HCT116 (cell line): ENCODE data around the gene FOXB1. TPM values are rescaled to one million over a fixed set of nuclear protein-coding genes. Genes with fewer than 3 reads are reported as not detected.

Experiments used
- ATAC-seq: fragments of 200-7000 bp; cut with Tn5 transposase; 2 replicates; pipeline ENCODE4 v1.9.1; 2020; ENCODE audit warnings: mild to moderate bottlenecking, moderate library complexity
- BruUV-seq: library from RNA; stranded (reverse); fragments of 400-500 nt; replicated peaks from 2 replicates; lab custom pipeline; 2021; lab: Mats Ljungman, UMichigan
- CTCF ChIA-PET: fragments of 300-600 bp; sonication (Branson Sonifier 250); formaldehyde crosslinking; loops from one replicate; lab custom pipeline; 2021; ENCODE audit warnings: antibody characterized with exemption; lab: Charles Lee
- POLR2A ChIA-PET: fragments of 300-600, 350-600 bp; sonication (Branson Sonifier 250); formaldehyde crosslinking; loops from one replicate; lab custom pipeline; 2021; ENCODE audit warnings: antibody characterized with exemption; lab: Charles Lee
- RAD21 ChIA-PET, 2 experiments: fragments of 300-600 bp; sonication (Branson Sonifier 250); formaldehyde crosslinking; loops; one replicate each; lab custom pipeline; 2023; ENCODE audit warnings: low total read pairs in 2 of 2; ENCODE audit not compliant: uncharacterized antibody in 2 of 2, unreplicated experiment in 2 of 2, low non-redundant PET in 1 of 2; lab: Charles Lee
- DNase-seq: peaks from one replicate; pipeline ENCODE4 v3.0.0-alpha.2; 2010; ENCODE audit warnings: low read depth, low spot score
- H2AFZ ChIP-seq: fragments of 200-600 bp; shearing (Covaris generic), sonication (generic); 2 replicates; pipeline ENCODE4 v1.6.1; 2017; ENCODE audit warnings: low read depth, mixed run types, mixed read lengths, antibody characterized with exemption, low read length; ENCODE audit not compliant: poor library complexity, severe bottlenecking
- H3K27ac ChIP-seq: 2 replicates; pipeline ENCODE4 v1.5.1; 2012; ENCODE audit warnings: low read depth, low read length
- H3K27me3 ChIP-seq: fragments of 200-600 bp; sonication (generic); 2 replicates; pipeline ENCODE4 v1.6.1; 2016; ENCODE audit warnings: mixed run types, low read length, mixed read lengths; ENCODE audit not compliant: insufficient read depth
- H3K36me3 ChIP-seq, 2 experiments: fragments of 200-500 bp in 1 of 2; fragments of 200-600 bp in 1 of 2; sonication (Bioruptor generic) in 1 of 2; sonication (generic) in 1 of 2; 2 replicates each; pipeline versions ENCODE4 v1.5.1 to v1.6.1; 2014 to 2016; ENCODE audit warnings: low read length in 2 of 2, inconsistent platforms in 1 of 2, mixed read lengths in 1 of 2, mixed run types in 1 of 2; ENCODE audit not compliant: insufficient read depth in 2 of 2, control insufficient read depth in 1 of 2
- H3K4me1 ChIP-seq, 2 experiments: fragments of 200-600 bp in 1 of 2; sonication (generic) in 1 of 2; 2 replicates each; pipeline versions ENCODE4 v1.5.1 to v1.6.1; 2012 to 2017; ENCODE audit warnings: low read length in 2 of 2, inconsistent platforms in 1 of 2, mild to moderate bottlenecking in 1 of 2, mixed read lengths in 1 of 2, mixed run types in 1 of 2, moderate library complexity in 1 of 2; ENCODE audit not compliant: insufficient read depth in 2 of 2, control insufficient read depth in 1 of 2
- H3K4me2 ChIP-seq: fragments of 200-600 bp; sonication (generic); 2 replicates; pipeline ENCODE4 v1.6.1; 2017; ENCODE audit warnings: mixed run types, low read length, mixed read lengths
- H3K4me3 ChIP-seq, 2 experiments: fragments of 200-600 bp in 1 of 2; sonication (generic) in 1 of 2; replicated peaks in 1 of 2; 2 replicates each; pipeline ENCODE4 v1.5.1; 2011 to 2016; ENCODE audit warnings: low read length in 2 of 2, control low read depth in 1 of 2, low read depth in 1 of 2, mild to moderate bottlenecking in 1 of 2, mixed read lengths in 1 of 2, mixed run types in 1 of 2
- H3K79me2 ChIP-seq: fragments of 200-600 bp; sonication (generic); 2 replicates; pipeline ENCODE4 v1.6.1; 2017; ENCODE audit warnings: mild to moderate bottlenecking, mixed run types, low read length, moderate library complexity, mixed read lengths; ENCODE audit not compliant: insufficient read depth
- H3K9ac ChIP-seq: fragments of 200-600 bp; sonication (generic); 2 replicates; pipeline ENCODE4 v1.6.1; 2016; ENCODE audit warnings: low read length, mixed read lengths
- H3K9me2 ChIP-seq: fragments of 200-600 bp; sonication (generic), shearing (Covaris generic); 2 replicates; pipeline ENCODE4 v1.6.1; 2017; ENCODE audit warnings: mixed run types, mild to moderate bottlenecking, moderate library complexity; ENCODE audit not compliant: insufficient read depth
- H3K9me3 ChIP-seq, 2 experiments: fragments of 200-500 bp in 1 of 2; fragments of 200-600 bp in 1 of 2; sonication (Bioruptor generic) in 1 of 2; sonication (generic) in 1 of 2; 2 replicates each; pipeline ENCODE4 v1.6.1; 2014 to 2017; ENCODE audit warnings: low read length in 2 of 2, mixed read lengths in 2 of 2, inconsistent platforms in 1 of 2, low read depth in 1 of 2, mild to moderate bottlenecking in 1 of 2, mixed run types in 1 of 2, moderate library complexity in 1 of 2; ENCODE audit not compliant: control insufficient read depth in 1 of 2, insufficient read depth in 1 of 2
- H4K20me1 ChIP-seq: fragments of 200-600 bp; sonication (generic), shearing (Covaris generic); 2 replicates; pipeline ENCODE4 v1.6.1; 2017; ENCODE audit warnings: mixed run types, mild to moderate bottlenecking, moderate library complexity; ENCODE audit not compliant: insufficient read depth
- CBX3 ChIP-seq: IDR thresholded peaks from 2 replicates; pipeline ENCODE4 v1.6.1; 2012; ENCODE audit warnings: low read depth
- EGR1 ChIP-seq: IDR thresholded peaks from 2 replicates; pipeline ENCODE4 v1.6.1; 2012; ENCODE audit warnings: low read depth
- JUND ChIP-seq: IDR thresholded peaks from 2 replicates; pipeline ENCODE4 v1.6.1; 2012
- POLR2A ChIP-seq: IDR thresholded peaks from 2 replicates; pipeline ENCODE4 v1.7.0; 2011; ENCODE audit warnings: borderline replicate concordance; ENCODE audit not compliant: insufficient read depth, insufficient read length; ENCODE audit errors: extremely low read depth
- SP1 ChIP-seq: IDR thresholded peaks from 2 replicates; pipeline ENCODE4 v1.6.1; 2012; ENCODE audit warnings: low read depth
- TCF7L2 ChIP-seq: IDR thresholded peaks from 2 replicates; pipeline ENCODE4 v1.7.0; 2011; ENCODE audit warnings: borderline replicate concordance, inconsistent platforms; ENCODE audit not compliant: insufficient read depth, insufficient read length; ENCODE audit errors: extremely low read depth
- YY1 ChIP-seq: IDR thresholded peaks from 2 replicates; pipeline ENCODE4 v1.6.1; 2011; ENCODE audit warnings: low read length, low read depth, moderate library complexity, mild to moderate bottlenecking; ENCODE audit not compliant: insufficient replicate concordance; ENCODE audit errors: extremely low read depth
- ZFX ChIP-seq: fragments of 450-650 bp; IDR thresholded peaks from 2 replicates; pipeline ENCODE4 v1.6.1; 2017
- ZNF274 ChIP-seq: fragments of 200-500 bp; sonication (Bioruptor generic); IDR thresholded peaks from 2 replicates; pipeline ENCODE4 v1.6.1; 2014; ENCODE audit warnings: mild to moderate bottlenecking, low read depth, low read length, inconsistent platforms
- intact Hi-C: fragments of 100-400 bp; cut with micrococcal nuclease; formaldehyde crosslinking; loops from 2 replicates; pipeline ENCODE4 v1.10.0; 2022
- total RNA-seq: library from RNA; stranded (reverse); gene quantifications from one replicate; pipeline ENCODE4 v1.2.1, GENCODE V29; 2021; ENCODE audit not compliant: unreplicated experiment
- TF ChIP-seq, protein P1 (sequence below): IDR thresholded peaks from 2 replicates; pipeline ENCODE4 v1.6.1; 2011; ENCODE audit warnings: mild to moderate bottlenecking, low read length, moderate library complexity; ENCODE audit not compliant: insufficient replicate concordance; ENCODE audit errors: extremely low read depth
- TF ChIP-seq, protein P2 (sequence below), 3 experiments: fragments of 200-600 bp in 1 of 3; sonication (generic) in 1 of 3; IDR thresholded peaks in 2 of 3; conservative IDR thresholded peaks in 1 of 3; 2 replicates each; pipeline ENCODE4 v1.5.1; 2012 to 2017; ENCODE audit warnings: low read depth in 2 of 3, low read length in 2 of 3, antibody characterized with exemption in 1 of 3, borderline replicate concordance in 1 of 3, control low read depth in 1 of 3, mild to moderate bottlenecking in 1 of 3, mixed read lengths in 1 of 3, mixed run types in 1 of 3, moderate library complexity in 1 of 3; ENCODE audit not compliant: insufficient read depth in 1 of 3
- TF ChIP-seq, protein P3 (sequence below): IDR thresholded peaks from 2 replicates; pipeline ENCODE4 v1.6.1; 2012; ENCODE audit warnings: low read depth

FOXB1 gene
- total RNA-seq, 1 experiment from 2014 or later = not detected

DNA sequence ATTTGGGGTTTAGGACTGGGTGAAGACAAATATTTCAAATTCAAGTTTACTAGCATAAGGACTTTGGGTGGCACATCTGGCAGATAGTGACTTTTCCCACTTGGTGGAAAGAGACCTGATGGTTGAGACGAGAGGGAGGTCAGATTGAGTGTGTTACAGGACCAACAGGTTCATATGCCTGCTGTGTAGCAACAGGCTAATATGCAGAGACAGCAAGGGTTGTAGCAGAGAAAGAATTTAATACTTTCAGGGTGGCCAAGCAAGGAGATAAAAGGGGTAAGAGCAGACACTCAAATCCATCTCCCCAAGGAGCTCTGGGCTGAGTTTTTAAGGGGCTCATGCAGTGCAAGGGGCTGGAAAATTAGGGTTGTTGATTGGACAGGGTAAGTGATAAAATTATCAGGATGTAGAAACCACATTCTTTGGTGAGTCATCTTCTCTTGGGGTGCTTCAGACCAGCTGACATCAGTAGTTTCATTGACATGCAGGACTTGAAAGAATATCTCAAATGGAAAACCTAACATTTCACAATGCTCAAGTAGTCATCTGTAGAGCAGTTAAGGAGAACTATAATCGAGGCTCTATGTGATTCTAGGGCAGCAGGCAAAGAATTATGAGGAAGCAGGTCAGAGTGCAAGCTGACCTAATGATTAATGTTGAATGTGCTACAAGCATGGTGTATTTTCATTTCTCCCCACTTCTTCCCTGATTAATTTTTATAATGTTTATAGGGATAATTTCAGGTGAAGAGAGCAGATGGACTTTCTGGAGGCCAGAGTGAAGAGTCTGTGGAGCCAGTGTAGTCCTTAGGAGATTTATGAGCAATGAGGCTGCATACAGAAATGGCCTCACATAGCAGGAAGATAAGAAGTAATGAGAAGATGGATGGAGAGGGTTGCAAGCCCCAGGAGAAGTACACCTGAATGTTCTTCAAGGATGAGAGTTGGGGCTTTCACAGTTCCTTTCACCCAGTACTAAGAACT lies 13.7 kb downstream of the FOXB1 start:
- Histone ChIP-seq H3K9ac (no peak overlapping the region), H3K9me3 (no peaks in the 10 kb centered on the region), H3K4me2 (no peak overlapping the region), H2AFZ (no peak overlapping the region)
- no peak for DNase-seq
- no peak for TF ChIP-seq CBX3
- TF ChIP-seq, protein P1, sequence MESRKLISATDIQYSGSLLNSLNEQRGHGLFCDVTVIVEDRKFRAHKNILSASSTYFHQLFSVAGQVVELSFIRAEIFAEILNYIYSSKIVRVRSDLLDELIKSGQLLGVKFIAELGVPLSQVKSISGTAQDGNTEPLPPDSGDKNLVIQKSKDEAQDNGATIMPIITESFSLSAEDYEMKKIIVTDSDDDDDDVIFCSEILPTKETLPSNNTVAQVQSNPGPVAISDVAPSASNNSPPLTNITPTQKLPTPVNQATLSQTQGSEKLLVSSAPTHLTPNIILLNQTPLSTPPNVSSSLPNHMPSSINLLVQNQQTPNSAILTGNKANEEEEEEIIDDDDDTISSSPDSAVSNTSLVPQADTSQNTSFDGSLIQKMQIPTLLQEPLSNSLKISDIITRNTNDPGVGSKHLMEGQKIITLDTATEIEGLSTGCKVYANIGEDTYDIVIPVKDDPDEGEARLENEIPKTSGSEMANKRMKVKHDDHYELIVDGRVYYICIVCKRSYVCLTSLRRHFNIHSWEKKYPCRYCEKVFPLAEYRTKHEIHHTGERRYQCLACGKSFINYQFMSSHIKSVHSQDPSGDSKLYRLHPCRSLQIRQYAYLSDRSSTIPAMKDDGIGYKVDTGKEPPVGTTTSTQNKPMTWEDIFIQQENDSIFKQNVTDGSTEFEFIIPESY = no peak
- TF ChIP-seq, protein P2, sequence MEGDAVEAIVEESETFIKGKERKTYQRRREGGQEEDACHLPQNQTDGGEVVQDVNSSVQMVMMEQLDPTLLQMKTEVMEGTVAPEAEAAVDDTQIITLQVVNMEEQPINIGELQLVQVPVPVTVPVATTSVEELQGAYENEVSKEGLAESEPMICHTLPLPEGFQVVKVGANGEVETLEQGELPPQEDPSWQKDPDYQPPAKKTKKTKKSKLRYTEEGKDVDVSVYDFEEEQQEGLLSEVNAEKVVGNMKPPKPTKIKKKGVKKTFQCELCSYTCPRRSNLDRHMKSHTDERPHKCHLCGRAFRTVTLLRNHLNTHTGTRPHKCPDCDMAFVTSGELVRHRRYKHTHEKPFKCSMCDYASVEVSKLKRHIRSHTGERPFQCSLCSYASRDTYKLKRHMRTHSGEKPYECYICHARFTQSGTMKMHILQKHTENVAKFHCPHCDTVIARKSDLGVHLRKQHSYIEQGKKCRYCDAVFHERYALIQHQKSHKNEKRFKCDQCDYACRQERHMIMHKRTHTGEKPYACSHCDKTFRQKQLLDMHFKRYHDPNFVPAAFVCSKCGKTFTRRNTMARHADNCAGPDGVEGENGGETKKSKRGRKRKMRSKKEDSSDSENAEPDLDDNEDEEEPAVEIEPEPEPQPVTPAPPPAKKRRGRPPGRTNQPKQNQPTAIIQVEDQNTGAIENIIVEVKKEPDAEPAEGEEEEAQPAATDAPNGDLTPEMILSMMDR (IDR thresholded peaks at IDR 0.05 in 2 of 3, conservative IDR thresholded peaks at IDR 0.05 in 1 of 3; ENCODE audit: borderline replicate concordance in 1 of 3, insufficient read depth in 1 of 3, low read depth in 2 of 3, low read length in 2 of 3) = no peak
- no peak for TF ChIP-seq POLR2A
- no peak for TF ChIP-seq TCF7L2
- TF ChIP-seq, protein P3, sequence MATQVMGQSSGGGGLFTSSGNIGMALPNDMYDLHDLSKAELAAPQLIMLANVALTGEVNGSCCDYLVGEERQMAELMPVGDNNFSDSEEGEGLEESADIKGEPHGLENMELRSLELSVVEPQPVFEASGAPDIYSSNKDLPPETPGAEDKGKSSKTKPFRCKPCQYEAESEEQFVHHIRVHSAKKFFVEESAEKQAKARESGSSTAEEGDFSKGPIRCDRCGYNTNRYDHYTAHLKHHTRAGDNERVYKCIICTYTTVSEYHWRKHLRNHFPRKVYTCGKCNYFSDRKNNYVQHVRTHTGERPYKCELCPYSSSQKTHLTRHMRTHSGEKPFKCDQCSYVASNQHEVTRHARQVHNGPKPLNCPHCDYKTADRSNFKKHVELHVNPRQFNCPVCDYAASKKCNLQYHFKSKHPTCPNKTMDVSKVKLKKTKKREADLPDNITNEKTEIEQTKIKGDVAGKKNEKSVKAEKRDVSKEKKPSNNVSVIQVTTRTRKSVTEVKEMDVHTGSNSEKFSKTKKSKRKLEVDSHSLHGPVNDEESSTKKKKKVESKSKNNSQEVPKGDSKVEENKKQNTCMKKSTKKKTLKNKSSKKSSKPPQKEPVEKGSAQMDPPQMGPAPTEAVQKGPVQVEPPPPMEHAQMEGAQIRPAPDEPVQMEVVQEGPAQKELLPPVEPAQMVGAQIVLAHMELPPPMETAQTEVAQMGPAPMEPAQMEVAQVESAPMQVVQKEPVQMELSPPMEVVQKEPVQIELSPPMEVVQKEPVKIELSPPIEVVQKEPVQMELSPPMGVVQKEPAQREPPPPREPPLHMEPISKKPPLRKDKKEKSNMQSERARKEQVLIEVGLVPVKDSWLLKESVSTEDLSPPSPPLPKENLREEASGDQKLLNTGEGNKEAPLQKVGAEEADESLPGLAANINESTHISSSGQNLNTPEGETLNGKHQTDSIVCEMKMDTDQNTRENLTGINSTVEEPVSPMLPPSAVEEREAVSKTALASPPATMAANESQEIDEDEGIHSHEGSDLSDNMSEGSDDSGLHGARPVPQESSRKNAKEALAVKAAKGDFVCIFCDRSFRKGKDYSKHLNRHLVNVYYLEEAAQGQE = no peak
- no peak for TF ChIP-seq YY1
- TF ChIP-seq ZFX = no peak
- no peak for TF ChIP-seq JUND
- no peak for TF ChIP-seq EGR1
- TF ChIP-seq ZNF274 = no peak
- no peak for TF ChIP-seq SP1
- TF ChIP-seq, all 23 proteins: peak for 0
- no TSS peak for BruUV-seq
- ChIA-PET CTCF (no interaction called here), RAD21 (no interaction called here), POLR2A (no interaction called here)
- H4K20me1 ChIP-seq = no peaks in the 10 kb centered on the region
- intact Hi-C loops = no loop called here
- no peaks in the 10 kb centered on the region for H3K36me3 ChIP-seq
- no peak for ATAC-seq
- no peak overlapping the region for H3K27ac ChIP-seq
- H3K9me2 ChIP-seq = no peaks in the 10 kb centered on the region
- H3K4me1 ChIP-seq = no peaks in the 10 kb centered on the region
- no peaks in the 10 kb centered on the region for H3K79me2 ChIP-seq
- peaks cover 26% of the 10 kb centered on the region for H3K27me3 ChIP-seq
- H3K4me3 ChIP-seq = no peak overlapping the region
